CD4-positive, alpha-beta T cell treated with Interleukin-10 for 1 hour (primary cell): ENCODE measurements around the gene KRTAP5-6.

Source experiments
- DNase-seq: peaks from one replicate; pipeline ENCODE4 v3.0.0-alpha.2; 2020

The KRTAP5-6 gene

GRCh38 chr11:1735271-1735670, 38.3 kb downstream of the KRTAP5-6 start:
- DNase-seq: no peak

- DNase-seq: no peak
Observed at GRCh38 chr11:1736447-1736992, 39.5 kb downstream of the KRTAP5-6 start.

- DNase-seq: no peak
Observed at GRCh38 chr11:1737080-1737757, 40.2 kb downstream of the KRTAP5-6 start.

GRCh38 chr11:1738380-1738779, 41.4 kb downstream of the KRTAP5-6 start:
- no peak for DNase-seq

GRCh38 chr11:1739576-1739975, 42.6 kb downstream of the KRTAP5-6 start:
- DNase-seq: no peak

GRCh38 chr11:1740786-1741530, 44.0 kb downstream of the KRTAP5-6 start:
- DNase-seq: no peak

GRCh38 chr11:1741741-1742140, 44.7 kb downstream of the KRTAP5-6 start:
- no peak for DNase-seq

GRCh38 chr11:1742371-1742770, 45.4 kb downstream of the KRTAP5-6 start:
- no peak for DNase-seq

GRCh38 chr11:1742869-1743584, 46.0 kb downstream of the KRTAP5-6 start:
- DNase-seq: no peak

- no peak for DNase-seq
Observed at GRCh38 chr11:1743585-1744136, 46.7 kb downstream of the KRTAP5-6 start.

- DNase-seq: no peak
Observed at GRCh38 chr11:1744137-1744886, 47.3 kb downstream of the KRTAP5-6 start.

GRCh38 chr11:1744891-1745700, 48.1 kb downstream of the KRTAP5-6 start:
- no peak for DNase-seq

- no peak for DNase-seq
Observed at GRCh38 chr11:1745701-1746320, 48.8 kb downstream of the KRTAP5-6 start.

GRCh38 chr11:1746511-1746931, 49.5 kb downstream of the KRTAP5-6 start:
- no peak for DNase-seq

GRCh38 chr11:1746956-1747752, 50.2 kb downstream of the KRTAP5-6 start:
- DNase-seq: no peak
